ENCODE measurements around the gene SYT17. TPM values are rescaled to one million over a fixed set of nuclear protein-coding genes. Genes with fewer than 3 reads are reported as not detected.

The SYT17 gene
- total RNA-seq, 1 experiment from 2014 or later, result 36.6 TPM

- no peaks in the 10 kb centered on the region for H3K36me3 ChIP-seq (ENCODE audit: low read depth)
- ChIA-PET CTCF (interaction anchor here (0.5 kb wide), 1 partner anchor 352 kb away, joined by 3 read pairs; no protein-coding TSS in a partner anchor), POLR2A (ENCODE audit: unreplicated experiment) (no interaction called here)
- H3K4me1 ChIP-seq (replicated peaks; ENCODE audit: insufficient read depth), result no peaks in the 10 kb centered on the region
- intact Hi-C loops (cut with micrococcal nuclease; ENCODE audit: unreplicated experiment), result no loop called here
- H4K20me1 ChIP-seq (ENCODE audit: insufficient read depth), result no peaks in the 10 kb centered on the region
- H3K4me3 ChIP-seq, result no peak overlapping the region
- no peaks in the 10 kb centered on the region for H3K9me2 ChIP-seq (ENCODE audit: insufficient read depth)
- no peak overlapping the region for H2AFZ ChIP-seq
- no TSS peak for BruUV-seq (replicated peaks)
- H3F3A ChIP-seq (ENCODE audit: insufficient read depth, low read depth), result no peaks in the 10 kb centered on the region
- H3K4me2 ChIP-seq, result no peak overlapping the region
- H3K9me3 ChIP-seq (ENCODE audit: insufficient read depth, low read depth), result no peaks in the 10 kb centered on the region
- H3K79me2 ChIP-seq (ENCODE audit: low read depth), result no peaks in the 10 kb centered on the region
- H3K27me3 ChIP-seq (ENCODE audit: insufficient read depth, low read depth), result no peaks in the 10 kb centered on the region
- no peak for DNase-seq
- H3K27ac ChIP-seq, result no peak overlapping the region
- no peak for TF ChIP-seq CTCF (conservative IDR thresholded peaks at IDR 0.05)
- no peak for TF ChIP-seq EZH2 (IDR thresholded peaks at IDR 0.05; ENCODE audit: low read depth)
Measured at GRCh38 chr16:19203374-19203966, 35.4 kb downstream of the SYT17 start.

- H3K27ac ChIP-seq, result peak overlapping the region; percentile 54
Measured at GRCh38 chr16:19210280-19210924, 42.4 kb downstream of the SYT17 start.

More at GRCh38 chr16:19210280-19210924, 42.4 kb downstream of the SYT17 start:
- Histone ChIP-seq H3K4me2 (peak overlapping the region; percentile 38), H3K9me2 (ENCODE audit: insufficient read depth) (no peaks in the 10 kb centered on the region), H3F3A (ENCODE audit: insufficient read depth, low read depth) (peaks cover 8% of the 10 kb centered on the region; the same call in 1 of the 2 replicates), H3K4me3 (no peak overlapping the region), H3K36me3 (ENCODE audit: low read depth) (peaks cover 11% of the 10 kb centered on the region; the same call in 1 of the 2 replicates), H4K20me1 (ENCODE audit: insufficient read depth) (no peaks in the 10 kb centered on the region), H3K27me3 (ENCODE audit: insufficient read depth, low read depth) (no peaks in the 10 kb centered on the region), H2AFZ (no peak overlapping the region), H3K9me3 (ENCODE audit: insufficient read depth, low read depth) (peaks cover 17% of the 10 kb centered on the region; the same call in 1 of the 2 replicates), H3K79me2 (ENCODE audit: low read depth) (no peaks in the 10 kb centered on the region), H3K4me1 (replicated peaks; ENCODE audit: insufficient read depth) (peaks cover 25% of the 10 kb centered on the region)
- BruUV-seq (replicated peaks), result no TSS peak
- CTCF ChIA-PET, result no interaction called here
- POLR2A ChIA-PET (ENCODE audit: unreplicated experiment), result interaction anchor here (0.6 kb wide), 1 partner anchor 103 kb away, joined by 5 read pairs; no protein-coding TSS in a partner anchor
- DNase-seq, result peak; percentile 57 to 78
- intact Hi-C loops (cut with micrococcal nuclease; ENCODE audit: unreplicated experiment), result loop anchor here (10.0 kb wide), 1 partner anchor 164 kb away; no protein-coding TSS in a partner anchor
- no peak for TF ChIP-seq EZH2 (IDR thresholded peaks at IDR 0.05; ENCODE audit: low read depth)
- no peak for TF ChIP-seq CTCF (conservative IDR thresholded peaks at IDR 0.05)

All from PC-9 (cell line).